Epithelial cell of prostate (primary cell): ENCODE measurements around the gene ARID1A.
"Not testable (repeated sequence)": the region's sequence is repeated elsewhere in the genome, so short reads cannot be mapped to it uniquely, and the experiment has no call there.

ENCODE experiments used
- DNase-seq: peaks from one replicate; pipeline ENCODE4 v3.0.0-alpha.2; 2011; ENCODE audit warnings: low read depth, low spot score
- H3K27ac ChIP-seq: fragments of 450-650 bp; 2 replicates; pipeline ENCODE4 v1.5.1; 2017; ENCODE audit warnings: mild to moderate bottlenecking

Gene ARID1A

GRCh38 chr1:26784886-26785285 lies 89.1 kb downstream of the ARID1A start:
- peak overlapping the region; percentile 98 for H3K27ac ChIP-seq
- DNase-seq: no peak

- DNase-seq: no peak
- H3K27ac ChIP-seq: peak overlapping the region; percentile 98
Measured at GRCh38 chr1:26785611-26786436, 90.0 kb downstream of the ARID1A start.

GRCh38 chr1:26786437-26787380 lies 90.9 kb downstream of the ARID1A start:
- peak overlapping the region; percentile 98 for H3K27ac ChIP-seq
- DNase-seq: no peak

- peak overlapping the region; percentile 98 for H3K27ac ChIP-seq
- DNase-seq: no peak
Measured at GRCh38 chr1:26787381-26787705, 91.5 kb downstream of the ARID1A start.

- DNase-seq: no peak
- H3K27ac ChIP-seq: peak within 1 kb of the TSS; percentile 98
Measured at GRCh38 chr1:26787706-26788514, 92.1 kb downstream of the ARID1A start, which contains the start of gene PIGV. PIGV (plus strand) TSS chr1:26787950; CDS start chr1:26790816, 2,866 bp downstream.

- no peak for DNase-seq
- H3K27ac ChIP-seq: peak overlapping the region; percentile 98
Measured at GRCh38 chr1:26788515-26788785, 92.6 kb downstream of the ARID1A start.

GRCh38 chr1:26788836-26789611 lies 93.2 kb downstream of the ARID1A start:
- DNase-seq: no peak
- H3K27ac ChIP-seq: peak overlapping the region; percentile 98

- H3K27ac ChIP-seq: no peak overlapping the region
Measured at GRCh38 chr1:26789612-26789865, 93.7 kb downstream of the ARID1A start.

GRCh38 chr1:26789931-26790330 lies 94.1 kb downstream of the ARID1A start:
- no peak for DNase-seq
- H3K27ac ChIP-seq: no peak overlapping the region

More at GRCh38 chr1:26789612-26789865, 93.7 kb downstream of the ARID1A start:
- DNase-seq: no peak

GRCh38 chr1:26790551-26790953 lies 94.7 kb downstream of the ARID1A start:
- no peak overlapping the region for H3K27ac ChIP-seq
- no peak for DNase-seq

GRCh38 chr1:26791148-26791547 lies 95.3 kb downstream of the ARID1A start:
- no peak overlapping the region for H3K27ac ChIP-seq
- no peak for DNase-seq

- DNase-seq: no peak
- no peak overlapping the region for H3K27ac ChIP-seq
Measured at GRCh38 chr1:26791626-26792025, 95.8 kb downstream of the ARID1A start.

- no peak for DNase-seq
- H3K27ac ChIP-seq: no peak overlapping the region
Measured at GRCh38 chr1:26792924-26793323, 97.1 kb downstream of the ARID1A start.

GRCh38 chr1:26794391-26794790 lies 98.6 kb downstream of the ARID1A start:
- H3K27ac ChIP-seq: no peak overlapping the region
- no peak for DNase-seq

GRCh38 chr1:26797627-26798026 lies 101.8 kb downstream of the ARID1A start:
- H3K27ac ChIP-seq: no peak overlapping the region
- DNase-seq: no peak

- DNase-seq: no peak
- H3K27ac ChIP-seq: peak overlapping the region; percentile 75
Measured at GRCh38 chr1:26799479-26800142, 103.8 kb downstream of the ARID1A start.

- H3K27ac ChIP-seq, DNase-seq: not testable (repeated sequence)
Measured at GRCh38 chr1:26803932-26804331, 108.1 kb downstream of the ARID1A start.

GRCh38 chr1:26810105-26810504 lies 114.3 kb downstream of the ARID1A start:
- not testable (repeated sequence) for H3K27ac ChIP-seq, DNase-seq

GRCh38 chr1:26811057-26811456 lies 115.2 kb downstream of the ARID1A start:
- no peak overlapping the region for H3K27ac ChIP-seq
- no peak for DNase-seq
